ENCODE measurements around the gene METTL2A. TPM values are rescaled to one million over a fixed set of nuclear protein-coding genes. Genes with fewer than 3 reads are reported as not detected.
A peak's percentile ranks its signal among the peaks of the same experiment; 100 is the strongest.
"Not testable (repeated sequence)": the region's sequence is repeated elsewhere in the genome, so short reads cannot be mapped to it uniquely, and the experiment has no call there.

METTL2A gene
- polyA plus RNA-seq, 1 experiment: 9.9 TPM

GRCh38 chr17:62478424-62478879, 54.8 kb downstream of the METTL2A start, which contains the start of gene TLK2:
Gene TLK2, plus strand, starts transcription at chr17:62478825. Its CDS starts 2,301 bp downstream, at chr17:62481126.
- Histone ChIP-seq H3K4me3 (ENCODE audit: low read depth, low read length) (peak within 1 kb of the TSS; percentile 60), H3K27me3 (ENCODE audit: control insufficient read depth, insufficient read depth, low read length) (no peaks in the 10 kb centered on the region), H3K36me3 (ENCODE audit: control insufficient read depth, insufficient read depth, low read length) (no peaks in the 10 kb centered on the region)
- DNase-seq (ENCODE audit: low read depth): no peak
- CTCF ChIA-PET: no interaction called here
- POLR2A ChIA-PET: no interaction called here
- TF ChIP-seq, protein P1, sequence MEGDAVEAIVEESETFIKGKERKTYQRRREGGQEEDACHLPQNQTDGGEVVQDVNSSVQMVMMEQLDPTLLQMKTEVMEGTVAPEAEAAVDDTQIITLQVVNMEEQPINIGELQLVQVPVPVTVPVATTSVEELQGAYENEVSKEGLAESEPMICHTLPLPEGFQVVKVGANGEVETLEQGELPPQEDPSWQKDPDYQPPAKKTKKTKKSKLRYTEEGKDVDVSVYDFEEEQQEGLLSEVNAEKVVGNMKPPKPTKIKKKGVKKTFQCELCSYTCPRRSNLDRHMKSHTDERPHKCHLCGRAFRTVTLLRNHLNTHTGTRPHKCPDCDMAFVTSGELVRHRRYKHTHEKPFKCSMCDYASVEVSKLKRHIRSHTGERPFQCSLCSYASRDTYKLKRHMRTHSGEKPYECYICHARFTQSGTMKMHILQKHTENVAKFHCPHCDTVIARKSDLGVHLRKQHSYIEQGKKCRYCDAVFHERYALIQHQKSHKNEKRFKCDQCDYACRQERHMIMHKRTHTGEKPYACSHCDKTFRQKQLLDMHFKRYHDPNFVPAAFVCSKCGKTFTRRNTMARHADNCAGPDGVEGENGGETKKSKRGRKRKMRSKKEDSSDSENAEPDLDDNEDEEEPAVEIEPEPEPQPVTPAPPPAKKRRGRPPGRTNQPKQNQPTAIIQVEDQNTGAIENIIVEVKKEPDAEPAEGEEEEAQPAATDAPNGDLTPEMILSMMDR (IDR thresholded peaks at IDR 0.05; ENCODE audit: insufficient read depth, low read depth, low read length): no peak

- POLR2A ChIA-PET; CTCF ChIA-PET; DNase-seq (ENCODE audit: low read depth); H3K36me3 ChIP-seq (ENCODE audit: control insufficient read depth, insufficient read depth, low read length); H3K27me3 ChIP-seq (ENCODE audit: control insufficient read depth, insufficient read depth, low read length): not testable (repeated sequence)
- H3K4me3 ChIP-seq (ENCODE audit: low read depth, low read length): peak overlapping the region; percentile 60
Observed at GRCh38 chr17:62478880-62479638, 55.4 kb downstream of the METTL2A start.

DNA sequence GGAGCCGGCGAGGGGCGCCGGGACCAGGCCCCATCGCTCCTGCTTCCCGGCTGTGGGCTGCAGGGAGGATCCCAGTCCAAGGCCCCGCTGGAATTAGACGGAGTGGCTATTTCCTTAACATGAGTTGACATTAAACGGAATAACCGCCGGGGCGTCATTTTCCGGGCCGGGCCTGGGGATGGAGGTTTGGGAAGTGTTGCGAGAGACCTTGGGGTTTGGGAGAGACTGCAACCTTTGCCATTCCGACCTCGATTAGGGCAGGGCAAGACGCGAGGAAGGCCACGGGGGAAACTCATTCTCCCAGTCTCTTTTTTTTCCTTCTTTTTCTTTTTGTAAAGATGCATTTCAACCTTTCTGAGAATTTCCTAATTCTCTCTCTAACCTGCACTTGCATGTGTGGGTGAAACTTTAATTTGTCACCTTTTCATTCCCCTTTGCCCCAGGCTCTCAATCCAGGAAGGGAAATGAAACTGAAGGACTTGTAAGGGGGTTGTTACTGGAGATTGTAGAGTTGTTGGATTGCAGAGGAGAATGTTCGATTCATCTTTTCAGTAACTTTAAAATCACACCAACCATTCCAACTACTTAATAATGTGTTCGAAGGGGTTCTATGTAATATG, 56.1 kb downstream of the METTL2A start:
- H3K27me3 ChIP-seq (ENCODE audit: control insufficient read depth, insufficient read depth, low read length); H3K36me3 ChIP-seq (ENCODE audit: control insufficient read depth, insufficient read depth, low read length); POLR2A ChIA-PET; CTCF ChIA-PET; DNase-seq (ENCODE audit: low read depth): not testable (repeated sequence)
- peak overlapping the region; percentile 60 for H3K4me3 ChIP-seq (ENCODE audit: low read depth, low read length)

DNA sequence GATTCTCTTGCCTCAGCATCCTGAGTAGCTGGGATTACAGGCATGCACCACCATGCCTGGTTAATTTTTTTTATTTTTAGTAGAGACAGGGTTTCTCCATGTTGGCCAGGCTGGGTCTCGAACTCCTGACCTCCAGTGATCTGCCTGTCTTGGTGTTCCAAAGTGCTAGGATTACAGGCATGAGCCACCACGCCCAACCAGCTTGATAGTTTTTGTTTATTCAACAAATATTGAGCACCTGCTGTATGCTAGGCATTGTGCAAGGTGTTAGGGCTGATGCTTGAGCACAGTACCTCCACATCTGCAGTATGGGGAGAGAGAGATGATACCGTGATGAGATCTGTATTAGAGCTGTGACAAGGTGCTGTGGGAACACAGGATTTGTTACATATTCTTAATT, 58.9 kb downstream of the METTL2A start:
- POLR2A ChIA-PET; DNase-seq (ENCODE audit: low read depth); CTCF ChIA-PET; H3K27me3 ChIP-seq (ENCODE audit: control insufficient read depth, insufficient read depth, low read length); H3K4me3 ChIP-seq (ENCODE audit: low read depth, low read length); H3K36me3 ChIP-seq (ENCODE audit: control insufficient read depth, insufficient read depth, low read length): not testable (repeated sequence)

GRCh38 chr17:62490990-62491389, 67.3 kb downstream of the METTL2A start:
- POLR2A ChIA-PET; H3K4me3 ChIP-seq (ENCODE audit: low read depth, low read length); H3K27me3 ChIP-seq (ENCODE audit: control insufficient read depth, insufficient read depth, low read length); CTCF ChIA-PET; H3K36me3 ChIP-seq (ENCODE audit: control insufficient read depth, insufficient read depth, low read length); DNase-seq (ENCODE audit: low read depth): not testable (repeated sequence)

DNA sequence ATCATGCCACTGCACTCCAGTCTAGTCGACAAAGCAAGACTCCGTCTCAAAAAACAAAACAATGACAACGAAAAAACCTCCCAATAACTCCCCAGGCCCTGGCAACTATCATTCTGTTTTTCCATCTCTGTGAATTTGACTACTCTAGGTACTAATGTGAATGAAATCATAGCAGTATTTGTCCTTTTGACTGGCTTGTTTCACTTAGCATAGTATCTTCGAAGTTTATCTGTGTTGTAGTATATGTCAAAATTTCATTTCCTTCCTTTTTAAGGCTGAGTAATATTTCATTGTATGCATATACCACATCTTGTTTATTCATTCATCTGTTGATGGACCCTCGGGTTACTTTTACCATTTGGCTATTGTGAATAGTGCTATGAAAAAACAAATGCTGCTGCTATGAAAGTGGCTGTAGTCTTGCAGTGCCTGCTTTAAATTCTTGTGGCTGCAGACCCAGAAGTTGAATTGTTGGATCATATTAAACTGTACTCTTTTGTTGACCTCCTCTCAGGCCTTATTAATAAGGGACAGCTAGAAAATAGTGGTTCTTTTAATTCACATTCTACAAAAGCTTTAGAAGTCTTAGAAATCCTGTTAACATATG, 69.5 kb downstream of the METTL2A start:
- H3K27me3 ChIP-seq (ENCODE audit: control insufficient read depth, insufficient read depth, low read length); DNase-seq (ENCODE audit: low read depth); H3K36me3 ChIP-seq (ENCODE audit: control insufficient read depth, insufficient read depth, low read length); CTCF ChIA-PET; POLR2A ChIA-PET; H3K4me3 ChIP-seq (ENCODE audit: low read depth, low read length): not testable (repeated sequence)

DNA sequence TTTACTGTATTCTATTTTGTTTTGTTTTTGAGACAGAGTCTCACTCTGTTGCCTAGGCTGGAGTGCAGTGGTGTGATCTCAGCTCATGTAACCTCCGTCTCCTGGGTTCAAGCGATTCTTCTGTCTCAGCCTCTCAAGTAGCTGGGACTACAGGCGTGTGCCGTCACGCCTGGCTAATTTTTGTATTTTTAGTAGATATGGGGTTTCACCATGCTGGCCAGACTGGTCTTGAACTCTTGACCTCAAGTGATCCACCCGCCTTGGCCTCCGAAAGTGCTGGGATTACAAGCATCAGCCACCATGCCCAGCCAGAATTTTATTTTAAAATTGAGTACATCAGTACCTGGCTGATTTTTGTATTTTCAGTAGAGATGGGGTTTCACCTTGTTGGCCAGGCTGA, 70.4 kb downstream of the METTL2A start:
- H3K4me3 ChIP-seq (ENCODE audit: low read depth, low read length); H3K36me3 ChIP-seq (ENCODE audit: control insufficient read depth, insufficient read depth, low read length); POLR2A ChIA-PET; H3K27me3 ChIP-seq (ENCODE audit: control insufficient read depth, insufficient read depth, low read length); CTCF ChIA-PET; DNase-seq (ENCODE audit: low read depth): not testable (repeated sequence)

DNA sequence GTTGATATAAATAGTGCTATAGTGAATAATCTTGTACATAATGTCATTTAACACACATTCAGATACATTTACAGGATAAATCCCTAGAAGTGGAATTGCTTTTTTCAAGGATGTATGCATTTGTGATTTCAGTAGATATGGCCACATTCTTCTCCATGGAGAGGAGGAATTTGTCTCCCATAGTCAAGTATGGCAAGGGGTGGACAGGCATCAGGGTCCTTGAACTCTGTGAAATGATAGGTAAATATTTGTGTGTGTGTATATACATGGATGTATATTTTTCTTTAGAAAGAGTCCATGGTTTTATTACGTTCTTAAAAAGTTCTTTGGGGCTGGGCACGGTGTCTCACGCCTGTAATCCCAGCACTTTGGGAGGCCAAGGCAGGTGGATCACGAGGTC, 72.6 kb downstream of the METTL2A start:
- H3K27me3 ChIP-seq (ENCODE audit: control insufficient read depth, insufficient read depth, low read length); H3K4me3 ChIP-seq (ENCODE audit: low read depth, low read length); H3K36me3 ChIP-seq (ENCODE audit: control insufficient read depth, insufficient read depth, low read length); CTCF ChIA-PET; DNase-seq (ENCODE audit: low read depth); POLR2A ChIA-PET: not testable (repeated sequence)

GRCh38 chr17:62498796-62499195, 75.1 kb downstream of the METTL2A start:
- POLR2A ChIA-PET; DNase-seq (ENCODE audit: low read depth); H3K4me3 ChIP-seq (ENCODE audit: low read depth, low read length); CTCF ChIA-PET; H3K36me3 ChIP-seq (ENCODE audit: control insufficient read depth, insufficient read depth, low read length); H3K27me3 ChIP-seq (ENCODE audit: control insufficient read depth, insufficient read depth, low read length): not testable (repeated sequence)

Small RNAs within 50 kb of the gene (small RNA-seq; reads per million reads assigned to genes)
- not detected for gene RNU7-52P (ENCODE audit: insufficient read length, low read depth, low replicate concordance)

Other genes starting within 250 kb of the METTL2A start
- not detected in 2 replicates for gene EFCAB3, start 43.3 kb upstream of the METTL2A start, polyA plus RNA-seq (2011; rRNA removed)
- 47.3 and 68.9 TPM in 2 replicates for gene TLK2, start 54.9 kb downstream of the METTL2A start, polyA plus RNA-seq (2011; rRNA removed)
- gene MRC2, start 203.8 kb downstream of the METTL2A start, polyA plus RNA-seq (2011; rRNA removed): 90.1 and 271 TPM in 2 replicates

Data from BJ (cell line).